Stimulated activated CD4-positive, alpha-beta T cell treated with anti-CD3 and anti-CD28 coated beads, TNF-alpha, amount 100 ng/mL, for 1 hour (primary cell): ENCODE measurements around the gene PTCD1.
"Not testable (repeated sequence)": the region's sequence is repeated elsewhere in the genome, so short reads cannot be mapped to it uniquely, and the experiment has no call there.

Source experiments
- DNase-seq, 3 donors: peaks; one replicate each; pipeline ENCODE4 v3.0.0-alpha.2; 2020; ENCODE audit warnings: low read depth in 3 of 3, low spot score in 1 of 3

Gene PTCD1

GRCh38 chr7:99449326-99449725, 10.7 kb upstream of the PTCD1 start:
- DNase-seq = no peak

- no peak for DNase-seq
Measured at GRCh38 chr7:99448855-99449254, 10.3 kb upstream of the PTCD1 start.

- DNase-seq = no peak
Measured at GRCh38 chr7:99447943-99448342, 9.3 kb upstream of the PTCD1 start.

- DNase-seq = no peak
Measured at GRCh38 chr7:99446096-99446495, 7.5 kb upstream of the PTCD1 start.

- DNase-seq = no peak
Measured at GRCh38 chr7:99440195-99440594, 1.6 kb upstream of the PTCD1 start.

- DNase-seq = no peak
Measured at GRCh38 chr7:99437946-99438572, 539 bp downstream of the PTCD1 start.

- no peak for DNase-seq
Measured at GRCh38 chr7:99433158-99433557, 5.4 kb downstream of the PTCD1 start.

- DNase-seq = not testable (repeated sequence)
Measured at GRCh38 chr7:99431756-99432540, 6.7 kb downstream of the PTCD1 start.

- no peak for DNase-seq
Measured at GRCh38 chr7:99429756-99430155, 8.8 kb downstream of the PTCD1 start.

- no peak for DNase-seq
Measured at GRCh38 chr7:99428972-99429566, 9.5 kb downstream of the PTCD1 start.

- no peak for DNase-seq
Measured at GRCh38 chr7:99424932-99425730, 13.5 kb downstream of the PTCD1 start.

GRCh38 chr7:99422625-99423024, 16.0 kb downstream of the PTCD1 start:
- no peak for DNase-seq

GRCh38 chr7:99422186-99422585, 16.4 kb downstream of the PTCD1 start:
- DNase-seq = no peak

GRCh38 chr7:99420986-99421385, 17.6 kb downstream of the PTCD1 start:
- DNase-seq = no peak

GRCh38 chr7:99420213-99420612, 18.4 kb downstream of the PTCD1 start:
- no peak for DNase-seq

GRCh38 chr7:99419323-99420021, 19.1 kb downstream of the PTCD1 start:
- no peak for DNase-seq

- DNase-seq = no peak
Measured at GRCh38 chr7:99418260-99418659, 20.3 kb downstream of the PTCD1 start.

- not testable (repeated sequence) for DNase-seq
Measured at GRCh38 chr7:99415513-99416127, 23.0 kb downstream of the PTCD1 start.

GRCh38 chr7:99410635-99411034, 28.0 kb downstream of the PTCD1 start:
- no peak for DNase-seq

- no peak for DNase-seq
Measured at GRCh38 chr7:99409806-99410205, 28.8 kb downstream of the PTCD1 start.

- no peak for DNase-seq
Measured at GRCh38 chr7:99409192-99409572, 29.4 kb downstream of the PTCD1 start.
